GM18868 (cell line): ENCODE results near the gene AGAP1.

Experiments
- ATAC-seq: cut with Tn5 transposase; IDR thresholded peaks from one replicate; pipeline ENCODE4 v1.9.1; 2021; ENCODE audit warnings: mild to moderate bottlenecking, moderate library complexity; ENCODE audit not compliant: unreplicated experiment

AGAP1 gene

GRCh38 chr2:235784788-235785187 is 290.9 kb downstream of the AGAP1 start:
- no peak for ATAC-seq

GRCh38 chr2:235789552-235789951 is 295.7 kb downstream of the AGAP1 start:
- ATAC-seq = no peak

GRCh38 chr2:235793163-235793752 is 299.4 kb downstream of the AGAP1 start:
- no peak for ATAC-seq

- ATAC-seq = no peak
These were observed 305.4 kb downstream of the AGAP1 start for GRCh38 chr2:235799281-235799680.

- no peak for ATAC-seq
These were observed 308.7 kb downstream of the AGAP1 start for GRCh38 chr2:235802542-235802941.

GRCh38 chr2:235803028-235803427 is 309.2 kb downstream of the AGAP1 start:
- no peak for ATAC-seq

- no peak for ATAC-seq
These were observed 310.8 kb downstream of the AGAP1 start for GRCh38 chr2:235804676-235805075.

- ATAC-seq = no peak
These were observed 313.3 kb downstream of the AGAP1 start for GRCh38 chr2:235806986-235807750.

GRCh38 chr2:235808366-235808765 is 314.5 kb downstream of the AGAP1 start:
- no peak for ATAC-seq

GRCh38 chr2:235810252-235810651 is 316.4 kb downstream of the AGAP1 start:
- no peak for ATAC-seq

GRCh38 chr2:235810846-235811245 is 317.0 kb downstream of the AGAP1 start:
- ATAC-seq = no peak

- ATAC-seq = no peak
These were observed 317.8 kb downstream of the AGAP1 start for GRCh38 chr2:235811446-235812184.

GRCh38 chr2:235812185-235812665 is 318.4 kb downstream of the AGAP1 start:
- no peak for ATAC-seq

- ATAC-seq = no peak
These were observed 319.6 kb downstream of the AGAP1 start for GRCh38 chr2:235813398-235813797.

- no peak for ATAC-seq
These were observed 326.7 kb downstream of the AGAP1 start for GRCh38 chr2:235820571-235820970.

- no peak for ATAC-seq
These were observed 330.5 kb downstream of the AGAP1 start for GRCh38 chr2:235824331-235824730.

GRCh38 chr2:235825946-235826345 is 332.1 kb downstream of the AGAP1 start:
- ATAC-seq = no peak

GRCh38 chr2:235826826-235827225 is 333.0 kb downstream of the AGAP1 start:
- no peak for ATAC-seq

- no peak for ATAC-seq
These were observed 333.7 kb downstream of the AGAP1 start for GRCh38 chr2:235827585-235827992.

GRCh38 chr2:235829726-235830125 is 335.9 kb downstream of the AGAP1 start:
- no peak for ATAC-seq

GRCh38 chr2:235831755-235832154 is 337.9 kb downstream of the AGAP1 start:
- no peak for ATAC-seq

- ATAC-seq = no peak
These were observed 339.1 kb downstream of the AGAP1 start for GRCh38 chr2:235832941-235833340.
